ENCODE measurements around the gene NASP. TPM values are rescaled to one million over a fixed set of nuclear protein-coding genes. Genes with fewer than 3 reads are reported as not detected.
A peak's percentile ranks its signal among the peaks of the same experiment; 100 is the strongest.

Gene NASP
- polyA plus RNA-seq (2012; ENCODE audit: insufficient read depth, insufficient read length): 381 TPM

- peak within 1 kb of the TSS; percentile 98 for H3K4me3 ChIP-seq (ENCODE audit: low read length)
- DNase-seq (ENCODE audit: low read depth, low spot score): peak; percentile 79
Observed at GRCh38 chr1:45583666-45584350, at the start of gene NASP. NASP (plus strand) TSS chr1:45584041; CDS start chr1:45584147, 106 bp downstream.

- no peak for DNase-seq (ENCODE audit: low read depth, low spot score)
- H3K4me3 ChIP-seq (ENCODE audit: low read length): no peak overlapping the region
Observed at GRCh38 chr1:45535988-45536766, 47.7 kb upstream of the NASP start.

GRCh38 chr1:45536886-45537285 lies 47.0 kb upstream of the NASP start:
- no peak overlapping the region for H3K4me3 ChIP-seq (ENCODE audit: low read length)
- no peak for DNase-seq (ENCODE audit: low read depth, low spot score)

GRCh38 chr1:45541193-45541592 lies 42.6 kb upstream of the NASP start:
- no peak for DNase-seq (ENCODE audit: low read depth, low spot score)
- H3K4me3 ChIP-seq (ENCODE audit: low read length): no peak overlapping the region

GRCh38 chr1:45542591-45542990 lies 41.2 kb upstream of the NASP start:
- H3K4me3 ChIP-seq (ENCODE audit: low read length): no peak overlapping the region
- no peak for DNase-seq (ENCODE audit: low read depth, low spot score)

- peak; percentile 92 for DNase-seq (ENCODE audit: low read depth, low spot score)
- peak overlapping the region; percentile 36 for H3K4me3 ChIP-seq (ENCODE audit: low read length)
Observed at GRCh38 chr1:45543581-45544417, 40.0 kb upstream of the NASP start.

GRCh38 chr1:45544530-45544929 lies 39.3 kb upstream of the NASP start:
- no peak for DNase-seq (ENCODE audit: low read depth, low spot score)
- no peak overlapping the region for H3K4me3 ChIP-seq (ENCODE audit: low read length)

- no peak for DNase-seq (ENCODE audit: low read depth, low spot score)
- no peak overlapping the region for H3K4me3 ChIP-seq (ENCODE audit: low read length)
Observed at GRCh38 chr1:45545019-45545493, 38.8 kb upstream of the NASP start.

- no peak overlapping the region for H3K4me3 ChIP-seq (ENCODE audit: low read length)
- no peak for DNase-seq (ENCODE audit: low read depth, low spot score)
Observed at GRCh38 chr1:45545553-45546310, 38.1 kb upstream of the NASP start.

GRCh38 chr1:45550401-45551351 lies 33.2 kb upstream of the NASP start, which contains the start of gene AKR1A1:
AKR1A1 (plus strand) TSS chr1:45550826; CDS start chr1:45561795, 10,969 bp downstream.
- DNase-seq (ENCODE audit: low read depth, low spot score): peak; percentile 85

GRCh38 chr1:45551684-45552083 lies 32.2 kb upstream of the NASP start:
- DNase-seq (ENCODE audit: low read depth, low spot score): no peak
- peak overlapping the region; percentile 97 for H3K4me3 ChIP-seq (ENCODE audit: low read length)

More at GRCh38 chr1:45550401-45551351, 33.2 kb upstream of the NASP start, which contains the start of gene AKR1A1:
- H3K4me3 ChIP-seq (ENCODE audit: low read length): peak within 1 kb of the TSS; percentile 97

- no peak overlapping the region for H3K4me3 ChIP-seq (ENCODE audit: low read length)
- DNase-seq (ENCODE audit: low read depth, low spot score): no peak
Observed at GRCh38 chr1:45552331-45552730, 31.5 kb upstream of the NASP start.

- H3K4me3 ChIP-seq (ENCODE audit: low read length): no peak overlapping the region
- DNase-seq (ENCODE audit: low read depth, low spot score): no peak
Observed at GRCh38 chr1:45554198-45554597, 29.6 kb upstream of the NASP start.

- no peak for DNase-seq (ENCODE audit: low read depth, low spot score)
- no peak overlapping the region for H3K4me3 ChIP-seq (ENCODE audit: low read length)
Observed at GRCh38 chr1:45557422-45557944, 26.4 kb upstream of the NASP start.

- DNase-seq (ENCODE audit: low read depth, low spot score): no peak
- no peak overlapping the region for H3K4me3 ChIP-seq (ENCODE audit: low read length)
Observed at GRCh38 chr1:45563843-45564242, 20.0 kb upstream of the NASP start.

- DNase-seq (ENCODE audit: low read depth, low spot score): no peak
Observed at GRCh38 chr1:45566722-45567121, 17.1 kb upstream of the NASP start.

GRCh38 chr1:45567911-45568310 lies 15.9 kb upstream of the NASP start:
- H3K4me3 ChIP-seq (ENCODE audit: low read length): no peak overlapping the region
- DNase-seq (ENCODE audit: low read depth, low spot score): no peak

More at GRCh38 chr1:45566722-45567121, 17.1 kb upstream of the NASP start:
- H3K4me3 ChIP-seq (ENCODE audit: low read length): no peak overlapping the region
